Stimulated activated CD4-positive, alpha-beta T cell treated with anti-CD3 and anti-CD28 coated beads, Interleukin-2, amount 100 ng/mL, for 48 hours (primary cell): Measurements from ENCODE around the gene ZMYND8.

Source experiments
- DNase-seq, 2 donors: peaks; one replicate each; pipeline ENCODE4 v3.0.0-alpha.2; 2020

ZMYND8 gene

DNA sequence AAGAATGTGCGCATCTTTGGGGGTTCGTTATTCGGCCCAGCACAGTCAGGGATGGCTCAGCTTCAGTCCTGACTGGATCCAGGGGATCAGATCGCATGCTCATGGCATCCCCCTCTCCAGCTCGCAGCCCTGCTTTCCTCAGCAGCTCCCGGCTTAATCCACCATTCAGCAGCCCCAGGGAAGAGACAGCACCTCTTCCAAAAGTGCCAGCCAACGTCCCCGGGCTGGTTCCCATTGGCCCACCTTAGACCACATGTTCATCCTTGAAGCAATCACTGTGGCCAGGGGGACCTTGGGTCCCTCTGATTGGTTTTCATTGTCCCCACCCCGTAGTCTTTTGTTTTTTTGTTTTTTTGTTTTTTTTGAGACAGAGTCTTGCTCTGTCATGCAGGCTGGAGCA is 188.7 kb downstream of the ZMYND8 start:
- no peak for DNase-seq

DNA sequence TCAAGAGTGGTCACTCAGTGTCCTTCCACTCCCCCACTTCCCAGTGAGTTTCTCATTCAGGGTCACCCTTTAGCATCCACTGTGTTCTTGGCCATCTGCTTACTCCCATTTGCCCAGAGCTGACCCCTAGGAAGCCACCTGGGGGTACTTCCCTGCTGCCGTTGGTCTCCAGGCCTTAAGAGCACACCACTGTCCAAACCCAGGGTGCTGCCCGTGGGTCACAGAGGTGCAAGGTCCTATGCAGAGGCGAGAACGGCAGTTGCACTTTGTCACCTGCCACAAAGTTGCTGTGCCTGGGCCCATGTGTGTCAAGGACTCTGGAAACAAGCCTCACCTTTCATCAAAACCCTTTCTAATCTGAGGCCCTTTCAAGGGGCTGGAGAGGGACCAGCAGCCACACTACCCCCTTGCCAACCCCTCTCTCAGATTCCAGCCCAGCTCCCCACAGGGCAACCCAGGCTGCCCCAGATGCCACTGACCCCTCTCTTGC is 191.1 kb downstream of the ZMYND8 start:
- DNase-seq = no peak

DNA sequence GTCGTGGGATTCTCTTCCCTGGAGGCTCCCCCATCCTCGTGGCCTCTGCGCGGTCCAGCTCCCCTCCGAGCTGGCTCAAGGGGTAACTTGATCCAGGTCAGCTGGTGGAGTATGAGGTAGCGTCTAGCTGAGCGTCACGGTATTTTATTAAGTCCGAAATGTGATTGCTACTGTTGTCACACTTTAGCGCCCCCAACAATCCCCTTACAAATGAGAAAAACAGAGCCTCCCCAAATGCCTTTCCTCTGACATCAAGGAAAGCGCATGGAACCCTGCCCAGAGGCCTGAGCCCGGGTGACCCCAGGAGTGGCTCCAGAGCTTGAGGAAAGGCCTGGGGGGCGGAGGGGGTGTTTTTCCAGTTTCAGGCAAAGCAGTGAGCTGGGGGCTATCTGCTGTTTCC is 192.4 kb downstream of the ZMYND8 start:
- no peak for DNase-seq

DNA sequence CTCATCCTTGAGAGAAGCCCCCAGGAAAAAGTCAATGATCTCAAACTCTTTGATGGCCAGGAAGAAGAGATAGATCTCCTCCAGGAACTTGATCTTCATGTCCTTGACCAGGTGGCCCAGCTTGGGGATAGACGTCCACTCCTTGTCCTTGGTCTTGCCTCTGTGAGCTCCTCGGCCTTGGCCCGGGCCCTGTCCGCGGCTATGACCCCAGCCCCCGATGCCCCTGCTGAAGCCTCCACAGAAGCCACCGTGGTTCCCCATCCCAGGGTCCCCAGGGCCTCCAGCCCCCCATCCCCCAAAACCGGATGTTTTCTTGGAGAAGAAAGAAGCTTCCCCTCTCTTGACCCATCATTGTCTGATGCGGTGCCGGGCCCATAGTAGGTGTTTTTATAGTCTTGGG is 195.1 kb downstream of the ZMYND8 start:
- DNase-seq = no peak

DNA sequence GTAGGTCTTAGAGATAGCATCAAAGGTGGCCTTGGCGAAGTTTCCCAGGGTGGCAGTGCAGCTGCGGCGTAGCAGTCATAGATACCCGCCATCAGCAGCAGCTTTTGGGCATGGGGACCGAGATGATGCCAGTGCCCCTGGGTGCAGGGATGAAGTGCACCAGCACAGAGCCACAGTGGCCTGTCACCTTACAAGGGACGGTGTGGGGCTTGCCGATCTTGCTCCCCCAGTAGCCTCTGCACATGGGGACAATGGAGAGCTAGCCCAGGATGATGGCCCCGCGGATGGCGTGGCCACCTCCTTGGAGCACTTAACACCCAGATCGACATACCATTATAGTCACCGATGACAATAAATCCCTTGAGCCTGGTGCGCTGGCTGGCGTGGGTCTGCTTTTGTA is 195.5 kb downstream of the ZMYND8 start:
- no peak for DNase-seq

DNA sequence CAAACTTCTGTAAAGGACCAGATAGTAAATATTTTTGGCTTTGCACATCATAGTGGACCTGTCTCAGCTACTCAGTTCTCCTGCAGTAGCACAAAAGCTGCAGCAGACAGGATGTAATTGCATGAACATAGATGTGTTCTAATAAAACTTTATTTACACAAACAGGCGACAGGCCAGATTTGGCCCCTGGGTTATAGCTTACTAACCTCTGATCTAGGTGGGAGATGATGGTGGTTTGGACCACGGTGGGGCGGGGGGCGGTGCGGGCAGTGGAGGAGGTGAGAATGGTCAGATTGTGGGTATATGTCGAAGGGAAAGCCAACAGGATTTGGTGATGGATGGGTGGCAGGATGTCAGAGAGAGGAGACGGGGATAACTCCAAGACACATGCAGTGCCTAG is 196.3 kb downstream of the ZMYND8 start:
- no peak for DNase-seq
